GM19025 (cell line): ENCODE data around the gene PLAAT3.
"Not testable (repeated sequence)": the region's sequence is repeated elsewhere in the genome, so short reads cannot be mapped to it uniquely, and the experiment has no call there.

Experiments
- ATAC-seq: cut with Tn5 transposase; IDR thresholded peaks from one replicate; pipeline ENCODE4 v1.9.1; 2021; ENCODE audit warnings: mild to moderate bottlenecking, low read depth, moderate library complexity; ENCODE audit not compliant: unreplicated experiment

Gene PLAAT3

DNA sequence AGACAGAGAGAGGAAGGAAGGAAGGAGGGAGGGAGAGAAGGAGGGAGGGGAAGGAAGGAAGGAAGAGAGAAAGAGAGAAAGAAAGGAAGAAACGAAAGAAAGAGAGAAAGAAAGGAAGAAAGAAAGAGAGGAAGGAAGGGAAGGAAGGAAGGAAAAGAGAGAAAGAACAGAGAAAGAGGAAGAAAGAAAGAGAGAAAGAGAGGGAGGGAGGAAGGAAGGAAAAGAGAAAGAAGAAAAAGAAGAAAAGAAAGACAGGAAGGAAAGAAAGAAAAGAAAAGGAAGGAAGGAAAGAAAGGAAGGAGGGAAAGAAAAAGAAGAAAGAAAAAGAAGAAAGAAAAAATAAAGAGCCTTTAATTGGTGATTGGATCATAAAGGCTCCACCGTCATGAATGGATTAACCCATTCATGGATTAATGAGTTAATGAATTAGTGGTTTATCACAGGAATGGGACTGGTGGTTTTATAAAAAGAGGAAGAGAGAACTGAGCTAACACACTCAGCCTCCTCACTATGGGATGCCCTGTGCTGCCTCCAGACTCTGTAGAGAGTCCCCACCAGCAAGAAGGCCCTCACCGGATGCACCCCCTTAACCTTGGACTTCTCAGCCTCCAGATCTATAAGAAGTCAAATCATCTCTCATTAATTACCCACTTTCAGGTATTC is 42.1 kb downstream of the PLAAT3 start:
- no peak for ATAC-seq

DNA sequence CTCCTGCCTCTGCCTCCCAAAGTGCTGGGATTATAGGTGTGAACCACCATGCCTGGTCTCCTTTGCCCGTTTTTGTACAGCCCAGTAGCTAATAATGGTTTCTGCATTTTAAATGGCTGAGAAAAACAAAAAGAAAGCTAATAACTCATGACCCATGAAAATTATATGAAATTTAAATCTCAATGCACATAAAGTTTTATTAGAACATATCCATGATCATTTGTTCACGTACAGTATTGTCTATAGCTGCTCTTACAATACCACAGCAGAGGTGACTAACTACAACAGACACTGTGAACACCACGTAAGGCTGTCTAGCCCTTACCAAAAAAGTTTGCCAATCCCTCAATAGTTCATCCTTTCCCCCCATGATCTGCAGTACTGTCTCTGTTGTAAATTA is 44.7 kb downstream of the PLAAT3 start:
- no peak for ATAC-seq

DNA sequence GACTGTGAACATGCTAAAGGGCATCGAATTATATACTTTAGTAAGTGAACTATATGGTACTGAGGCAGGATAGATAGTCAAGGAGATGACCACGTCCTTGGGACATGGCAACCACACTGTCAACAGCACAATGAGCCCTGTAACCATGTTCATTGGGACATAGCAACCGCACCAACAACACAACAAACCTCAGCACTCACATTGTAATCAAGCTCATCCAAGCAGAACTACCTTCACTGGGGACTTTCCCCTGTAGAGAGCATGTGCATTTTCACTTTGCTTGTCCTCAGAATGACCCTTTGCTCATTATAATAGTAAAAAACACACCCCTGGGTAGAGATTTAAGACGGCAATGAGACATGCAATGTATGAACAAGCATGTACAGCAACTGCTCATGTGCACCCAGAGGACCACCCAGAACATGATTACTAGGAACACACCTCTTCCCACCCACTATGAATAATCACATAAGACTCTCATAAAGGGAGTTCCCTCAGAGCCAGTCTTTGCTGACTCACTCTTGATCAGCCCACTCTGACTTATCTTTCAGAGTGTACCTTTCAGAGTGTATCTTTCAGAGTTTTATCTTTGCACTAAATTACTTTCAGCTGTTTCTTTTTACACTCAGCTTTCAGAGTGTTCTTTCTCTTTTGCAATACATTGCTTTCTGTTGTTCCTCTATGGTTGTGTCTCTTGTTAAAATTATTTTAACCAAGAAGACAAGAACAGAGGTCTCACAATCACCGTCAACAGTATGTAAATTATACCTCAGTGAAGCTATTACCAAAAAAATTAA is 47.0 kb downstream of the PLAAT3 start:
- ATAC-seq = peak; percentile 70

DNA sequence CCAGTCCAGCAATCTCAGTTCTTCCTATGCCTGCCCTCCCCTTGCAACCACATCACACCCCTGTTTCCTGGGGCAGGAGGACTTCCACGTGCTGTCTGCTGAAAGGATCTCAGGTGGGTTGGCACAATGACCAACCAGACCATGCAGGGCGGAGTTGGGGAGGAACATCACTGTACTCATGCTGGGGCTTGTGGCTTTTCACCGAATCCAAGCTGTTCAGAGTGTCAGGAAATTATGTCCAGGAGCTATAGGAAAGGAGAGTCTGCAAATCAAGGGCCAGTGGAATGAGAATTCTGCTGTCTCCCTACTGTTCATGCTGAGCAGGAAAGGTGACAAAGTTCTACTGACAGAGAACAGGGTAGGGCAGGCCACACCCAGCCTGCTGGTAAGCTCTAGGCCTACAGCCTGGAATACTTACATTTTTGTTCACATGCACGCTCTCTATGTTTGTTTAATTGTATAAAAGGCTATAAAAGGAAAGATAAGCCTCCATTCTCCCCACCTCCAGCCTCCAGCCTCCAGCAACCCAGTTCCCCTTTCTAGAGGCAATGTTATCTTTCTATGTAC is 49.4 kb downstream of the PLAAT3 start:
- no peak for ATAC-seq

DNA sequence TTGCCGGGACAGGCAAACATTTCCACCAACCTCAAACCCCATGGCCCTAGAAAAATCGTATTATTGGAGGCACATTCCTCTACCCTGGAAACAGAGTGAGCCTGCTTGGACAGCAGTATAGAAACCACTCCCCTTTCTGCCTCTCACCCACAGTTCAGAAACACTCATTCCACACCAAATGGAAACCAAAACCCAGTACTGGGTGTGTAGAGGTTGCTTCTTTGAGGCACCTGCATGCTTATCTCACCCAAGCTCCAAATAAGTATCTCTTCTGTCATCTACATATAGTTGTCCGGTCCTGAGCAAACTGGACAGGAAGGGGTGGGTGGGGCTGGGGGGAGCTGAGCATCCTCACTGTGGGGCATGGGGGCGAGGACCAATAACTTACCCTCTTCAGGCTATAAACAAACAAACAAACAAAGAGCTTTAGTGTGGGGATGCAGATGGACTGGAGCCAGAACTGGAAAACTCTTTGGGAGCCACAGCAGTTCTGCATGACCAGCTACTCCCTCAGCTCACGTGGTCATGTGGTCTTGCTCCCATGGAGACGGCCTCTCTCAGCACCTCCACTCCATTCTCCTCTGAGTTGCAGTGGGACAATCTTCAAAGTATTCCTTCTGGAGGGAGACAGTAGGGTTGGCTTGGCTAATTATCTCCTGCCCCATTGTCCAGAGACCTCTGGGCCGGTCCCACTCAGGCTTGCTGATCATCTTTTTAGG is 50.0 kb downstream of the PLAAT3 start:
- ATAC-seq = peak; percentile 55

DNA sequence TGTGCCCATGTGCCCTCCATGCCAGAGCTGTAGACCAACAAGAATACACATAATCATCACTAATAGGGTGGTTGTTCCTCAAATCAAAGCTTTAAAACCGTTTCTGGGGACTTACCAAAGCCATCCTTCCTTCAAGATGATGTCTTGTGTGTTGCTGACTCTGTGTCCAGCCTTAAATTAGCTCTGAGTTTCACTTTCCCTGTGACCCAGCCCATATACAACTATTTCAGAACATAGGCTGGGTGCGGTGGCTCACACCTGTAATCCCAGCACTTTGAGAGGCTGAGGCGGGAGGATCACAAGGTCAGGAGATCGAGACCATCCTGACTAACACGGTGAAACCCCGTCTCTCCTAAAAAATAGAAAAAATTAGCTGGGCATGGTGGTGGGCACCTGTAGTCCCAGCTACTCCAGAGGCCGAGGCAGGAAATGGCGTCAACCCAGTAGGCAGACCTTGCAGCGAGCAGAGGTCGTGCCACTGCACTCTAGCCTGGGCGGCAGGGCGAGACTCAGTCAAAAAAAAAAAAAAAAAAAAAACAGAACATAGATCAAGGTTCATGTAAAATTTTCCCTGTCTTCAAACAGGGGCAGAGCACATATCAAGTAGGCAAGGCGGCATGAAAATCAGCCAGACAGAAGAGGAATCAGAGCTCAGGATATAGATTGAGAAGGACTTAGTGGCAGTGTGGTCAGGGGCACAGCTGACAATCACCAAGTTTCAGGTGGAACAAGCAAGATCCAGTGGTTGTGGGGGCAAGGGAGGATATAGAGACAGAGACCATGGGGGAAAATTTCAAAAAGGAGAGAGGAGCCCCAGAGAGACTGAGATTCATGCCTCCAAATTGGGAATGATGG is 50.8 kb downstream of the PLAAT3 start, which contains the start of gene PLAAT2:
PLAAT2 (minus strand) TSS at position 179 of the 855 bp plus-strand sequence; CDS start at position 124, 55 bp downstream.
- ATAC-seq = no peak

DNA sequence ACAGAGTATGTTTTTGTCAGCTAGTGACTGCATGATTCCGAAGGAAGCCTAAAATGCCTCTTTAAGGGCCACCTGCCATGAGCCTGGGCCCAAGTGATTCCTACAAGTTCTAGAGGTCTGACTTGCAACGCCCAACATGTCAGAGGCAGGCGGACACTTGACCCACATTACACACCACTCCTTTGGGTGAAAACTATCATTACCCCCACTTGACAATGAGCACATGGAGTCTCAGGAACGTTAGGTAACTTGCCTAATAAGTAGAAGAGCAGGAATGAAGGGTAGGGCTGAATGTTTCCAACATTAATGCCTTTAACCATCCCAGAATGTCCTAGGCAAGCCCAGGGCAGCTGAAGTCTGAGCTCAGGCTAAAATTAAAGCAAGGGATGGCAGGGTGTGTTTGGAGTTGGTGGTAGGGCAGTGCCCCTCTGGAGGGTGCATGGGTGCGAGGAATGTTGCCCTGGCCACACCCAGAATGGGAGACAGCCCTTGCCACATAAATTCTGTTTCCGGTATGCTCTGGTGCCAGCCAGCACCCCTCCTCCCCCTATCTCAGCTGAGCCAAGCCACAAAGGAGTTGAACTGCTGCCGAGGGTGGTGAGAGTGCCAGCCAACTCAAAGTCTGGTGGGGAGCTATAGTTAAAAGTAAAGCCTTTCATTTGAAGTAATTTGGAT is 53.6 kb downstream of the PLAAT3 start:
- ATAC-seq = no peak

DNA sequence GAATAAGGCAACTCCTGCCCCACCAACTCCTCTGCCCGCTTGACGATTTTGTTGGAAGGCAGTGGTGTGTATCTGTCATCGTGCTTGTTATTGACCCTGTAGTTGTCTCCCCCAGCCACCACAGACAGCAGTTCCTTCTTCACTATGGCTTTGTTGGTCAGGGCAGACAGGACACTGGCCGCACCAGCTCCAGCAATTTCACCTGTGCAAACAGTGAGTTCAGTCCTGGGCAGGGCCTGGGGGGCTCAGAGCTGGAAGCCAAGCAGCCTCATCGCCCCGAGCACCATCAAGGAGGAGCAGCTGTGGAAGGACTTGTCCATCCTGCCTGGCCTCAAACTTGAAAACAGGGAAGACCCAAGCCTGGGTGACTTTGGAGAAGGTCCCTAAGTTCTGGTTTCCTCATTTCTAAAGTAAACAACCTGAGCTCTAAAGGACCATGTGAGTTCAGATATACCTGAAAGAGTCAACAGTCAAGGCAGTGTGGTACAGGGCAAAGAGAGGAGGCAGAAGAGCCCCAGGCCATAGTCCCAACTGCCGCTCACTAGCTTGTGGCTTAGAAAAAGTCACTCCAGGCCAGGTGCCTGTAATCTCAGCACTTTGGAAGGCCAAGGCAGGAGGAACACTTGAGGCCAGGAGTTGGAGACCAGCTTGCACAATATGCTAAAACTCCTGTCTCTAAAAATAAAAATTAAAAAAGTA is 55.6 kb downstream of the PLAAT3 start:
- ATAC-seq = no peak

DNA sequence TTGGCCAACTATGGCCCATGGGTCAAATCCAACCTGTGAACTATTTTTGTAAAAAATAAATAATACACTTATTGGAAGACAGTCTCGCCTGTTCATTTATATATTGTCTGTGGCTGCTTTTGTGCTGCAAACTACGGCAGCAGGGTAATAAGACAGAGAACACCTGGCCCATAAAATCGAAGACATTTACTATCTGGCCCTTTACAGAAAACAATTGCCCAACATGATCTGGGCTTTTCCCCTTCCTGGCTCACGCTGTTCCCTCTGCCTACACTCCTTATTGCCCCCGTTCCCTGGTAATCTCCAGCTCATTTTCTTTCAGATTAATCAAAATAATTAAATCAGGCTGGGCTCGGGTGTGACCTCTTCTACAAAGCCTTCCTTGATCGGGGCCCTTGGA is 56.7 kb downstream of the PLAAT3 start:
- no peak for ATAC-seq

DNA sequence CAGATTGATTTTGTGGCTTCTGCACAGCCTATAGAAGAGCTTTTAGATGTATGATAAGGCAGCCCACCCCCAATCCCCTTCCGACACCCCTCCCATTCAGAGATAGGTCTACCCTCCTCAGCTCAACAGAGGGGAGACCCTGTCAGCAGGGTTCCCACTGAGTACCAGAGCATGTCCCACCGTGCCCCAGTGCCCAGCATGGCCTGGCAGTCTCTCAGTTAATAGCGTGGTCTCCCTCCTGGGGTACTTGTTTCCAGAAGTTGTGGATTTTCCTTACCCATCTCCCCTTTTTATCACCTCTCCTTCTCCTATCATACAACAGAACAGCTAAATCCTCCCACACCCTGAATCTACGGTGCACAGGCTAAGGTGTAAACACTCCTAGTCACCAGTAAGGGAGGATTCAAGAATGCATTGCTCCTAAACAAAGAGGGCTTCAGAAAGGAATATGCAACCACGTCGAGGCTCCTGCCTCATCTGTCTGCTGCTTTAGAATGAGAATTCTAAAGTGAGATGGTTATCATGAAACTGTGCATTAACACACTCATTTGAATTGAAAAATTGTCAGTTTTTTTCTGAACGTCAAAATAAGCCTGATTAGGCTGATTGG is 57.7 kb downstream of the PLAAT3 start:
- ATAC-seq = no peak

DNA sequence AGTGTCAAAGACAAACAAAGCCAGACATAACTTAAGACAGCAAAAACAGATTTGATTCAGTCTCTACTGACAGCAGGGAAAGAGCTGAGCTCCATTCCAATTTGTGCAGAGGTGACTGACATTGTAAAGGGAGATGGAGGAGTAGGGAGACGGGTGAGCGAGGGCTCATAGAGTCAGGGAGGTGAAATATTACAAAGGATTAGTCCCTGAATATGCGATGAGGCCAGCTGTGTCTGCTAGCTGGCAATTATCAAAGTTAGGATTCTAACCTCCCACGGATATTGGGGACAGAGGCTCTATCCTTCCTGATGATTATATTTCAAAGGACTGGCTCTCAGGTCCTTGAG is 59.4 kb downstream of the PLAAT3 start:
- ATAC-seq = no peak

DNA sequence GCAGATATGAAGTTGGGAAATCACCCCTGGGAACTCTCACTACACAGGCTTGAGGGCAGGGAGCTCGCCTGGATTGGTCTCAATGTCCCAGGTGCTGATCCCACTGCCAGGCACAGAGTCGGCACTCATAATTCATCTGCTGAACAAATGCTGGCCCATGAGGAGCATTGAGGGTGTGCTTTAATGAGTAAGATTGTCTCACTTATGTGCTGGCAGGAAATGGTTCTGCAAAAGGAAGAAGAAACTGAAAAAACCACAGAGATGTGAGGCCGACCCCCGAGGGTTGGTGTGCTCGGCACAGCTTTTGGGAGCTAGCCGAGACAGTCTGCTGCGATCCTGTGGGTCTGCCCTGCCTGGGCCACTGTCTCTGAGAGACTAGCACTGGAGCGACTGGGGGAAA is 60.5 kb downstream of the PLAAT3 start:
- ATAC-seq = peak; percentile 75

DNA sequence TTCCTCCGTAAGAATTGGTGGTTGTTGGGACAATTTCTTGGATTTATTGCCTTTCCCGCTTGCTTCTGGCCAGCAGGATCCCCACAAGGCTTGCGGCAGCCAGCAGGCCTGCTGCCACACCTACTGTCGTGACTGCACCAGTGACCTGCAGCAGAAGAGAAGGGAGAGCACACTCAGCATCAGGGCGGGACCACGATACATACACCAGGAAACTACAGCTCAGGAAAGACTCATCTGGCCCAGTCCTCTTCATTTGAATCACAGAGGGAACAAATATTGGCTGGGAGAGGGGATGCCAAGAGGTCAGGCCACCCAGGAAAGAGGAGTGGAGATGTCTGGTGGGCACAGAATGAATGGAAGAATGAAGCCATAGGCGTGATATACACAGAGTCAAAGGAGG is 61.3 kb downstream of the PLAAT3 start:
- no peak for ATAC-seq

DNA sequence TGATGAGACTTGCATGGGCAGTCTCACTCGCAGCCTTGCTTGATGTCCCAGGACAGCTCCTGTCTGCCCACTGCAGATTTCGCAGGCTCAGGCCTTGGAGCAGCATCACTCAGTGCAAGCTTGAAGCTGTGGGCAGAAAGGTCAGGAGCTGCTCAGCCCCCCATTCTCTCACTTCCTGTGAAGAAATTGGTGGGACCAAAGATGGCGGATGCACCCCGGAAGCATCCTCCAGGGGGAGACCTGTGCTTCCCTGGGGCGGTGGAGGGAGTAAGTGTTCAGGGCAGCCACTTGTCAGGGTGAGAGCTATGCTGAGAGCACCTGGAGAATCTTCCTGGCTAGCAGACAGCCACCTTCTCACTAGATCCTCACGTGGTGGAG is 62.4 kb downstream of the PLAAT3 start:
- ATAC-seq = no peak

DNA sequence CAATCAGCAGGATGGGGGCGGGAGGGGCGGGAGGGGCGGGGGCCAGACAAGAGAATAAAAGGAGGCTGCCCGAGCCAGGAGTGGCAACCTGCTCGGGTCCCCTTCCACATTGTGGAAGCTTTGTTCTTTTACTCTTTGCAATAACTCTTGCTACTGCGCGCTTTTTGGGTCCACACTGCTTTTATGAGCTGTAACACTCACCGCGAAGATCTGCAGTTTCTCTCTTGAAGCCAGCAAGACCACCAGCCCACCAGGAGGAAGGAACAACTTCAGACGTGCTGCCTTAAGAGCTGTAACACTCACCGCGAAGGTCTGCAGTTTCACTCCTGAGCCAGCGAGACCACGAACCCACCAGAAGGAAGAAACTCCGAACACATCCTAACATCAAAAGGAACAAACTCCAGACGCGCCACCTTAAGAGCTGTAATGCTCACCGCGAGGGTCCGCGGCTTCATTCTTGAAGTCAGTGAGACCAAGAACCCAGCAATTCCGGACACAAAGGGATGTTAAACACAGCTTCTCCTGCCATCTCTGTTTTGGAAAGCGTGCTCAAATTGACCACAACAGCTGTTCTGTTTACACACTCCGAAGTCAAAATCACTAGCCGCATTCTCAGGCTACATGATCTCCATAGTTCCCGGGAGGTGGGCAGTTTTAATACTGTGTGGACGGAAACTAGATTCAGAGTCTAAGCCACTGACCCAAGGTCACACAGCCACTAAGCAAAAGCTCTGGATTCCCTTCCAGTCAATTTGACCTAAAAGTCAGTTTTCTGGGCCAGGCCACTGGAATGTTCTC is 62.9 kb downstream of the PLAAT3 start:
- ATAC-seq = no peak

DNA sequence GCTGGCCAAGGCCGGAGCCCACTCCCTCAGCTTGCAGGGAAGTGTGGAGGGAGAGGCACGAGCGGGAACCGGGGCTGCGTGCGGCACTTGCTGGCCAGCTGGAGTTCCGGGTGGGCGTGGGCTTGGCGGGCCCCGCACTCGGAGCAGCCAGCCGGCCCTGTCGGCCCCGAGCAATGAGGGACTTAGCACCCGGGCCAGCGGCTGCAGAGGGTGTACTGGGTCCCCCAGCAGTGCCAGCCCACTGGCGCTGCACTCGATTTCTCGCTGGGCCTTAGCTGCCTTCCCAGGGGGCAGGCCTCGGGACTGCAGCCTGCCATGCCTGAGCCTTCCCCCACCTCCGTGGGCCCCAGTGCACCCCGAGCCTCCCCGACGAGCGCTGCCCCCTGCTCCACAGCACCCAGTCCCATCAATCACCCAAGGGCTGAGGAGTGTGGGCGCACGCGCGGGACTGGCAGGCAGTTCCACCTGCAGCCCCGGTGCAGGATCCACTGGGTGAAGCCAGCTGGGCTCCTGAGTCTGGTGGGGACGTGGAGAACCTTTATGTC is 64.0 kb downstream of the PLAAT3 start:
- ATAC-seq = not testable (repeated sequence)

DNA sequence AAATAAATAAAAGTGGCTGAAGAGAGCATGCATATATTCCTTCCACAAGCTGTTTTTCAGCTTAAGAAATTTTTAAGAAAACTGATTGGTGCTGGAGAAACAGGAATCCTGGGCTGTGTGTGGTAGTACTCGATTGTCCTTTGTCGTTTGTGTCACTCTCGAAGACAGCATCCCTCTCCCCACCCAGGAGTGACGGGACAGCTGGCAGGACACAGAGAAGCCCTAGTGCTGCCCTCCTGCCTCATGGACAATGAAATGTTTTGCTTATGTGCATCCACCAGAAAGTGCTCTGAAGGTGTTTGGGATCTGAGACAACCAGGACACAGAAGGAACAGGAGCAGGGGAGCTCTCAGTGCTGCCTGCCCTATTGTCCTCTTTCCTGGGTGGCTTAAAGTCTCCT is 64.8 kb downstream of the PLAAT3 start:
- no peak for ATAC-seq

DNA sequence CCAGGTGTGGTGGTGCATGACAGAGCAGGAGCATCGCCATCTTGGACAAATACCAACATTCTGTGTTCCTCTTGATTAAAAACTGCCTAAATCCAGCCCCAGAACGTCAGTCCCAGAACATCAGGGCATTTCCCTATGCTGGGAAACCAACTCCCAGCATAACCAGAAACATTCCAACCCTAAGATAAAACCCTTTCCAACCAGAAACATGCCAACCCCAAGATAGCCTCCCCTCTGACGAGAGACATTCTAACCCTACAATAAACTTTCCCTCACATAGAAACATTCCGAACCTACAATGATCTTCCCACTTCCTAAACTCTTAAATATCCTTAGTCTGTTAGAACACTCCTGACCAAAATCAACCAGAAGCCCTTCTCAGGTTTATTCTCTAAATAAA is 66.1 kb downstream of the PLAAT3 start:
- no peak for ATAC-seq
